Measurements from ENCODE around the gene DELE1.

GRCh38 chr5:141875795-141876627, 47.7 kb upstream of the DELE1 start:
- TF ChIP-seq CTCF (conservative IDR thresholded peaks at IDR 0.05; ENCODE audit: low read depth, low read length) (no peak), EZH2 (IDR thresholded peaks at IDR 0.05; ENCODE audit: borderline replicate concordance, low read depth, low read length, poor library complexity, severe bottlenecking) (peak; percentile 84)
